ENCODE data around the gene CCR9.

CCR9 gene

GRCh38 chr3:45870099-45870498 is 16.2 kb upstream of the CCR9 start:
- no peak for DNase-seq (ENCODE audit: low read depth)
- no peak overlapping the region for H3K4me3 ChIP-seq (ENCODE audit: low read depth, low read length)
- TF ChIP-seq POLR2A (IDR thresholded peaks at IDR 0.05; ENCODE audit: extremely low read depth, insufficient read length) = no peak
- no peak for TF ChIP-seq MYC (IDR thresholded peaks at IDR 0.05; ENCODE audit: low read depth, low read length)
- TF ChIP-seq MAX (IDR thresholded peaks at IDR 0.05; ENCODE audit: low read depth, low read length) = no peak
- TF ChIP-seq CTCF (IDR thresholded peaks at IDR 0.05; ENCODE audit: low read depth, low read length) = no peak

DNA sequence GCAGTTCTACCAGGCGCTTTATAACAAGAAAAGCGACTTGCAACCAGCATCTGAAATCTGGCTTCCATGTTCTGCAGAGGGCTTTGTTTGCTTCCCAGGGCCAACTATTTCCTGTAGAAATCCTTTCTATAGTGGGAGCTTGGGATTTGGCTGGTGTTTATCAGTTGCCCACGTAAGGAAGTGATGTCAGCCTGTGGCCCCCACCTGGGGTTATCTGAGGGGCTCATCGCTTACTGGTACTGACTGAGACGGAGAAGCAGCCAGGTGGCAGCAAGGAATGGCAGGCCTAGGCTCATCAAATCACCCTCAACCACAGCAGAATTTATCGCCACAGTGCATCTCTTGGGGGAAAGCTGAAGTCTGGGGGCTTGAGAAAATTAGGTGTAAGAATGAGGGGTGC is 14.6 kb upstream of the CCR9 start:
- H3K4me3 ChIP-seq (ENCODE audit: low read depth, low read length) = no peak overlapping the region
- TF ChIP-seq MYC (IDR thresholded peaks at IDR 0.05; ENCODE audit: low read depth, low read length) (no peak), MAX (IDR thresholded peaks at IDR 0.05; ENCODE audit: low read depth, low read length) (no peak), CTCF (IDR thresholded peaks at IDR 0.05; ENCODE audit: low read depth, low read length) (no peak), POLR2A (IDR thresholded peaks at IDR 0.05; ENCODE audit: extremely low read depth, insufficient read length) (no peak)
- DNase-seq (ENCODE audit: low read depth) = no peak

- peak; percentile 8 for DNase-seq (ENCODE audit: low read depth)
- no peak for TF ChIP-seq POLR2A (IDR thresholded peaks at IDR 0.05; ENCODE audit: extremely low read depth, insufficient read length)
- TF ChIP-seq MAX (IDR thresholded peaks at IDR 0.05; ENCODE audit: low read depth, low read length) = no peak
- no peak for TF ChIP-seq CTCF (IDR thresholded peaks at IDR 0.05; ENCODE audit: low read depth, low read length)
- no peak for TF ChIP-seq MYC (IDR thresholded peaks at IDR 0.05; ENCODE audit: low read depth, low read length)
Measured at GRCh38 chr3:45872569-45872968, 13.8 kb upstream of the CCR9 start.

DNA sequence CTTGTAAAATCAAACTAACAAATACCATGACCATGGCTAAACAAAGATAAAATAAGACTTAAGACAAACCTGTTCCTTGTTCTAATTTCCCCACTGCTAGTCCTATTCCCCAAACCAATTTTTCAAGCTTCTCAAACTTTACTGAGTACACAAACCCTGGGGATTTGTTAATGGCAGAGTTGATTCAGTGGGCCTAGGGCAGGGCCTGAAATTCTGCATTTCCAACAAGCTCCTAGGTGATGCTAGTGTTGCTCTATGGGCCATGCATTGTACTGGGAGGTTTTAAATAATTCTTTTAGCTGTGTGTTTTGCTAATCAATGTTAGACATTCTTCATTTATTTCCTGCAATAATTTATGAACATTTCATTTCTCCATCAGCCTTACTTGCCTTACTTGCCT is 13.3 kb upstream of the CCR9 start:
- TF ChIP-seq MYC (IDR thresholded peaks at IDR 0.05; ENCODE audit: low read depth, low read length) (no peak), CTCF (IDR thresholded peaks at IDR 0.05; ENCODE audit: low read depth, low read length) (no peak), POLR2A (IDR thresholded peaks at IDR 0.05; ENCODE audit: extremely low read depth, insufficient read length) (no peak), MAX (IDR thresholded peaks at IDR 0.05; ENCODE audit: low read depth, low read length) (no peak)
- H3K4me3 ChIP-seq (ENCODE audit: low read depth, low read length) = no peak overlapping the region
- no peak for DNase-seq (ENCODE audit: low read depth)

More at GRCh38 chr3:45872569-45872968, 13.8 kb upstream of the CCR9 start:
- no peak overlapping the region for H3K4me3 ChIP-seq (ENCODE audit: low read depth, low read length)

DNA sequence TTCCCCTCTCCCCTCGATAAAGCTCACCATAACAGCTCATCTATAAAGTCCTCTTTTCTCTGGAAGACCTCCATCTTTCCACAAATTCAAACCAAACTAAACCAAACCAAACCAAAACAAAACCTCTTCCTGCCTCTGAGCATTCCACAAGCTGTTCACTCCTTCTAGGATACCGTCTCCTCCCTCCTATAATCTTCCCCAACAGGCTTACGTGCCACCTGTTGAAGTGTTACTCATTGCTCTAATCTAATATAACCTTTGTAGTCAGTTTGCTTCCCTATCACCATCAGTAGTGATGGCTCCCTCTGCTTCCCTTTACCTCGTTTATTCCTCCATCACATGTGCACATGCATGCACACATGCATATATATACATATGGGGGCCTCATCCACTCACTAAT is 12.7 kb upstream of the CCR9 start:
- TF ChIP-seq MYC (IDR thresholded peaks at IDR 0.05; ENCODE audit: low read depth, low read length) (no peak), MAX (IDR thresholded peaks at IDR 0.05; ENCODE audit: low read depth, low read length) (no peak), POLR2A (IDR thresholded peaks at IDR 0.05; ENCODE audit: extremely low read depth, insufficient read length) (no peak), CTCF (IDR thresholded peaks at IDR 0.05; ENCODE audit: low read depth, low read length) (no peak)
- DNase-seq (ENCODE audit: low read depth) = no peak
- H3K4me3 ChIP-seq (ENCODE audit: low read depth, low read length) = no peak overlapping the region
